H1 (cell line): ENCODE measurements around the gene NR3C2. TPM values are rescaled to one million over a fixed set of nuclear protein-coding genes. Genes with fewer than 3 reads are reported as not detected.

Source experiments
- CTCF ChIA-PET: fragments of 300-600 bp; sonication (Branson Sonifier 250); formaldehyde crosslinking; loops from one replicate; lab custom pipeline; 2021; ENCODE audit not compliant: partially characterized antibody; lab: Charles Lee
- POLR2A ChIA-PET: fragments of 300-600 bp; sonication (Branson Sonifier 250); formaldehyde crosslinking; loops from one replicate; lab custom pipeline; 2021; ENCODE audit warnings: inconsistent platforms; ENCODE audit not compliant: partially characterized antibody; lab: Charles Lee
- DNase-seq, 2 experiments: peaks; one replicate each; pipeline versions ENCODE4 v3.0.0 to v3.0.0-alpha.2; 2010 to 2022; ENCODE audit warnings: low spot score in 2 of 2, low read depth in 1 of 2, mixed read lengths in 1 of 2
- FAIRE-seq: peaks from 2 replicates; lab custom pipeline; 2011; peaks lifted over from hg19 to GRCh38; lab: Jason Lieb, UNC
- H2AFZ ChIP-seq: 2 replicates; pipeline ENCODE4 v1.8.1; 2012; ENCODE audit warnings: low read length, inconsistent platforms
- H2AK5ac ChIP-seq: 2 replicates; pipeline ENCODE4 v1.6.1; 2013; ENCODE audit warnings: low read depth, low read length
- H2BK120ac ChIP-seq: replicated peaks from 2 replicates; pipeline ENCODE3; 2013; ENCODE audit warnings: low read depth, low read length, inconsistent platforms
- H2BK12ac ChIP-seq: 2 replicates; pipeline ENCODE4 v1.6.1; 2013; ENCODE audit warnings: low read depth, low read length
- H2BK15ac ChIP-seq: 2 replicates; pipeline ENCODE4 v1.6.1; 2013; ENCODE audit warnings: low read length
- H2BK20ac ChIP-seq: 2 replicates; pipeline ENCODE4 v1.6.1; 2013; ENCODE audit warnings: low read length
- H2BK5ac ChIP-seq: 2 replicates; pipeline ENCODE4 v1.6.1; 2013; ENCODE audit warnings: low read depth, low read length
- H3K14ac ChIP-seq: 2 replicates; pipeline ENCODE4 v1.6.1; 2013; ENCODE audit warnings: inconsistent platforms; ENCODE audit not compliant: insufficient read length
- H3K18ac ChIP-seq: 2 replicates; pipeline ENCODE4 v1.6.1; 2013; ENCODE audit warnings: low read length; ENCODE audit errors: extremely low read depth
- H3K23ac ChIP-seq: 2 replicates; pipeline ENCODE4 v1.6.1; 2013; ENCODE audit warnings: inconsistent platforms; ENCODE audit not compliant: insufficient read length
- H3K23me2 ChIP-seq: 2 replicates; pipeline ENCODE4 v1.6.1; 2013; ENCODE audit warnings: low read depth, low read length
- H3K27ac ChIP-seq: 2 replicates; pipeline ENCODE4 v1.6.1; 2011; ENCODE audit warnings: low read depth, low read length, inconsistent platforms
- H3K27me3 ChIP-seq, 4 experiments: replicated peaks in 1 of 4; 1 replicate in 1 of 4; 2 replicates in 3 of 4; pipeline versions ENCODE4 v1.6.1 to v1.8.1; 2011 to 2013; ENCODE audit warnings: low read length in 3 of 4, mild to moderate bottlenecking in 3 of 4, inconsistent platforms in 2 of 4, mixed read lengths in 2 of 4, moderate library complexity in 1 of 4; ENCODE audit not compliant: control insufficient read depth in 3 of 4, insufficient read depth in 3 of 4; ENCODE audit errors: extremely low read depth in 1 of 4
- H3K36me3 ChIP-seq, 4 experiments: 2 replicates each; pipeline versions ENCODE4 v1.6.1 to v1.8.1; 2011 to 2013; ENCODE audit warnings: mild to moderate bottlenecking in 4 of 4, low read length in 3 of 4, moderate library complexity in 2 of 4, control low read depth in 1 of 4, inconsistent platforms in 1 of 4; ENCODE audit not compliant: insufficient read depth in 4 of 4, control insufficient read depth in 2 of 4
- H3K4ac ChIP-seq: replicated peaks from 2 replicates; pipeline ENCODE3; 2013; ENCODE audit warnings: low read length, low read depth, mixed read lengths, inconsistent platforms; ENCODE audit not compliant: insufficient read length
- H3K4me1 ChIP-seq, 4 experiments: replicated peaks in 1 of 4; 1 replicate in 1 of 4; 2 replicates in 3 of 4; pipeline versions ENCODE4 v1.6.1 to v1.8.1; 2011 to 2013; ENCODE audit warnings: low read length in 3 of 4, inconsistent platforms in 2 of 4, mixed read lengths in 1 of 4; ENCODE audit not compliant: insufficient read depth in 4 of 4, control insufficient read depth in 3 of 4
- H3K4me2 ChIP-seq, 2 experiments: 2 replicates each; pipeline versions ENCODE4 v1.6.1 to v1.8.1; 2011 to 2013; ENCODE audit warnings: low read depth in 2 of 2, low read length in 2 of 2, control low read depth in 1 of 2, inconsistent platforms in 1 of 2, mild to moderate bottlenecking in 1 of 2; ENCODE audit not compliant: insufficient read depth in 1 of 2
- H3K4me3 ChIP-seq, 4 experiments: fragments of 200-600, 300-600 bp in 1 of 4; sonication (generic), shearing (Covaris generic), sonication (Bioruptor Twin) in 1 of 4; 2 replicates each; pipeline versions ENCODE4 v1.5.1 to v1.8.1; 2011 to 2016; ENCODE audit warnings: low read length in 4 of 4, low read depth in 3 of 4, control low read depth in 2 of 4, inconsistent platforms in 2 of 4, mild to moderate bottlenecking in 2 of 4, mixed read lengths in 1 of 4, moderate library complexity in 1 of 4; ENCODE audit not compliant: insufficient read depth in 2 of 4; ENCODE audit errors: extremely low read depth in 1 of 4
- H3K56ac ChIP-seq: replicated peaks from 2 replicates; pipeline ENCODE3; 2013; ENCODE audit warnings: low read depth, mild to moderate bottlenecking, mixed read lengths, low read length, inconsistent platforms; ENCODE audit not compliant: insufficient read length
- H3K79me1 ChIP-seq: 2 replicates; pipeline ENCODE4 v1.6.1; 2013; ENCODE audit warnings: low read depth, low read length, control low read depth
- H3K79me2 ChIP-seq, 2 experiments: 2 replicates each; pipeline versions ENCODE4 v1.6.1 to v1.8.1; 2012 to 2013; ENCODE audit warnings: low read length in 2 of 2, mild to moderate bottlenecking in 2 of 2, inconsistent platforms in 1 of 2; ENCODE audit not compliant: insufficient read depth in 2 of 2, control insufficient read depth in 1 of 2
- H3K9ac ChIP-seq, 4 experiments: replicated peaks in 1 of 4; 1 replicate in 1 of 4; 2 replicates in 3 of 4; pipeline versions ENCODE4 v1.6.1 to v1.8.1; 2011 to 2013; ENCODE audit warnings: low read depth in 3 of 4, low read length in 3 of 4, control low read depth in 2 of 4, mild to moderate bottlenecking in 2 of 4, moderate library complexity in 2 of 4, inconsistent platforms in 1 of 4; ENCODE audit errors: extremely low read depth in 1 of 4
- H3K9me3 ChIP-seq, 2 experiments: 2 replicates each; pipeline versions ENCODE4 v1.6.1 to v1.8.1; 2012 to 2013; ENCODE audit warnings: mild to moderate bottlenecking in 2 of 2, moderate library complexity in 2 of 2, control low read depth in 1 of 2, inconsistent platforms in 1 of 2, low read depth in 1 of 2, low read length in 1 of 2, mixed read lengths in 1 of 2; ENCODE audit not compliant: insufficient read depth in 2 of 2
- H4K20me1 ChIP-seq, 2 experiments: replicated peaks in 1 of 2; 2 replicates each; pipeline versions ENCODE3 to v1.8.1; 2011 to 2013; ENCODE audit warnings: inconsistent platforms in 2 of 2, low read length in 2 of 2, mild to moderate bottlenecking in 1 of 2; ENCODE audit not compliant: insufficient read depth in 2 of 2, control insufficient read depth in 1 of 2
- H4K5ac ChIP-seq: 2 replicates; pipeline ENCODE4 v1.6.1; 2013; ENCODE audit warnings: low read length, low read depth, mixed read lengths, inconsistent platforms; ENCODE audit not compliant: insufficient read length
- H4K8ac ChIP-seq: 2 replicates; pipeline ENCODE4 v1.8.0; 2013; ENCODE audit warnings: mild to moderate bottlenecking, moderate library complexity, low read length, inconsistent platforms; ENCODE audit not compliant: insufficient read depth; ENCODE audit errors: extremely low read depth
- H4K91ac ChIP-seq: replicated peaks from 2 replicates; pipeline ENCODE3; 2013; ENCODE audit warnings: low read length, mixed read lengths, inconsistent platforms; ENCODE audit not compliant: insufficient read length
- GTF2F1 ChIP-seq: IDR thresholded peaks from 2 replicates; pipeline ENCODE4 v1.6.1; 2012; ENCODE audit warnings: low read depth, low read length, improper control_type of control experiment, borderline replicate concordance
- ZNF274 ChIP-seq: IDR thresholded peaks from 2 replicates; pipeline ENCODE4 v1.7.0; 2012; ENCODE audit warnings: low read length, borderline replicate concordance; ENCODE audit errors: extremely low read depth
- WGBS, 2 experiments: shearing (Covaris generic) in 1 of 2; methylation state at CpG; one replicate each; pipeline versions ENCODE4 v1.1.6 to v1.1.7; 2013 to 2015; ENCODE audit warnings: low lambda C conversion rate in 2 of 2, mixed read lengths in 2 of 2, inconsistent platforms in 1 of 2, low coverage in 1 of 2, missing lambda C conversion rate in 1 of 2; ENCODE audit not compliant: insufficient replicate concordance in 2 of 2, insufficient coverage in 1 of 2, insufficient read length in 1 of 2; ENCODE audit errors: extremely low coverage in 1 of 2, missing lambda C conversion rate in 1 of 2; 5-methylcytosine and 5-hydroxymethylcytosine counted together
- polyA plus RNA-seq, 7 experiments: library from polyadenylated mRNA; depleted of rRNA in 3 of 7; stranded (reverse) in 5 of 7; unstranded in 2 of 7; fragments of >200 nt in 5 of 7; fragments of 200-250 nt in 2 of 7; gene quantifications; 1 replicate in 5 of 7; 2 replicates in 1 of 7; 4 replicates in 1 of 7; pipeline versions ENCODE4 v1.2.1 to v1.2.3, GENCODE V29; 2011 to 2013; ENCODE audit warnings: missing spikeins in 2 of 7, mixed read lengths in 2 of 7
- total RNA-seq: library from RNA; stranded (reverse); fragmentation: NEBNext Ultra II Directional; extraction: Animal tissue kit (Norgen Biotek cat#: 25700); gene quantifications from 2 replicates; pipeline ENCODE4 v1.2.1, GENCODE V29; 2021
- TF ChIP-seq, protein P1 (sequence below), 3 experiments: IDR thresholded peaks; 1 replicate in 2 of 3; 2 replicates in 1 of 3; pipeline versions ENCODE4 v1.5.1 to v1.6.1; 2011; ENCODE audit warnings: low read length in 3 of 3, mild to moderate bottlenecking in 3 of 3, inconsistent platforms in 2 of 3, low read depth in 1 of 3, moderate library complexity in 1 of 3; ENCODE audit not compliant: insufficient read depth in 1 of 3; ENCODE audit errors: control extremely low read depth in 1 of 3

Gene NR3C2
- total and polyA plus RNA-seq, 2 of the 8 experiments (the other 6 are each of a cell fraction or from before 2014, with no cell fraction given), result 0.80 to 3.9 TPM

DNA sequence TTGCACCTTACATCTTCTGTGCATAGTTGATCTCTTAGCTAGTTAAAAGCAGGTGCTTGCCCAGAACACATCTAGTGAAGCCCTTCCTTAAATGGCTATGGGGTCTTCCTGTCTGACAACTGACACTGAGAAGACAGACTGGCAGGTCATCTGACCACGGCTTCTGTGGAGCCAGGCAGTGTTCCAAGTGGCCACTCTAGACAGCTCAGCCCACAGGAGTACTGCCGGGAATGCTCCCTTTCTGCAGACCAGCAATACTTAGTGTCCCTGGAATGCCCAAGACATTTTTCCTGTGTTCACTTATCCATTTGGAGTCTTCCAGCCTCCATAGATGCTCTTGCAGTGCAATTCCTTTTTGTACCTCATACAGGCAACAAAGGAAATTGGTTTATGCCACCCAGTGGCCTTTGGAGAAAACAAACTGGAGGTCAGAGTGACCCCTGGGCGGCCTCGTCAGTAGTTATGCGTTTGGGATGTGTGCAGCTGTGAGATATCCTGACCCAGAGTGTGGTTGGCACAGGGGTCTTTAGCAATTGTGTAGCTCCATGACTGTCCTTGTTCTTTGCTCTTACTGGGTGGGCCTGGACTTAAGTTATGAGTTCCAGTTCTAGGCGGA, 374.8 kb downstream of the NR3C2 start:
- Histone ChIP-seq H3K18ac (no peak overlapping the region), H3K9ac (no peak overlapping the region), H3K27ac (no peak overlapping the region; the same call in 1 of the 2 replicates), H3K79me2 (no peaks in the 10 kb centered on the region), H2BK15ac (no peak overlapping the region), H3K4ac (no peak overlapping the region), H2BK12ac (no peak overlapping the region), H3K79me1 (no peaks in the 10 kb centered on the region; the same call in 1 of the 2 replicates), H3K14ac (no peak overlapping the region), H3K4me1 (peaks cover 0 to 3% (median 0%) of the 10 kb centered on the region in 4 experiments; a peak in 3 of 7 replicates), H3K27me3 (no peaks in the 10 kb centered on the region), H2BK120ac (no peak overlapping the region), H3K23me2 (no peaks in the 10 kb centered on the region), H3K23ac (no peak overlapping the region), H3K56ac (no peak overlapping the region), H3K4me2 (no peak overlapping the region), H2AFZ (no peak overlapping the region), H2BK20ac (no peak overlapping the region), H4K5ac (no peak overlapping the region), H3K4me3 (no peak overlapping the region), H2AK5ac (no peak overlapping the region), H3K36me3 (no peaks in the 10 kb centered on the region; a peak in 1 of 8 replicates), H4K91ac (no peak overlapping the region), H3K9me3 (no peaks in the 10 kb centered on the region), H4K20me1 (no peaks in the 10 kb centered on the region), H2BK5ac (no peak overlapping the region), H4K8ac (no peak overlapping the region)
- DNase-seq (peak in 1 of 2 experiments; percentile 38), FAIRE-seq (no peak)
- CTCF ChIA-PET, result interaction anchor here (0.6 to 2.2 kb wide), 17 partner anchors 9 to 1003 kb away, joined by 3 to 11 read pairs (median 3); no protein-coding TSS in a partner anchor
- TF ChIP-seq, protein P1, sequence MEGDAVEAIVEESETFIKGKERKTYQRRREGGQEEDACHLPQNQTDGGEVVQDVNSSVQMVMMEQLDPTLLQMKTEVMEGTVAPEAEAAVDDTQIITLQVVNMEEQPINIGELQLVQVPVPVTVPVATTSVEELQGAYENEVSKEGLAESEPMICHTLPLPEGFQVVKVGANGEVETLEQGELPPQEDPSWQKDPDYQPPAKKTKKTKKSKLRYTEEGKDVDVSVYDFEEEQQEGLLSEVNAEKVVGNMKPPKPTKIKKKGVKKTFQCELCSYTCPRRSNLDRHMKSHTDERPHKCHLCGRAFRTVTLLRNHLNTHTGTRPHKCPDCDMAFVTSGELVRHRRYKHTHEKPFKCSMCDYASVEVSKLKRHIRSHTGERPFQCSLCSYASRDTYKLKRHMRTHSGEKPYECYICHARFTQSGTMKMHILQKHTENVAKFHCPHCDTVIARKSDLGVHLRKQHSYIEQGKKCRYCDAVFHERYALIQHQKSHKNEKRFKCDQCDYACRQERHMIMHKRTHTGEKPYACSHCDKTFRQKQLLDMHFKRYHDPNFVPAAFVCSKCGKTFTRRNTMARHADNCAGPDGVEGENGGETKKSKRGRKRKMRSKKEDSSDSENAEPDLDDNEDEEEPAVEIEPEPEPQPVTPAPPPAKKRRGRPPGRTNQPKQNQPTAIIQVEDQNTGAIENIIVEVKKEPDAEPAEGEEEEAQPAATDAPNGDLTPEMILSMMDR (IDR thresholded peaks at IDR 0.05; ENCODE audit: control extremely low read depth in 1 of 3, insufficient read depth in 1 of 3, low read depth in 1 of 3, low read length in 3 of 3), result 0 out of 4 replicates have a peak, but pooled peaks of 1 of the 3 experiments have one; percentile 9
- TF ChIP-seq ZNF274, result no peak
- TF ChIP-seq GTF2F1, result no peak
- WGBS, 2 experiments, result 84% methylated on average over 6 of the region's 6 CpGs; no CpG with 5 or more reads in 1 of the 2 experiments
- POLR2A ChIA-PET, result no interaction called here
